OCI-LY1 (cell line): Measurements from ENCODE around the gene GIT2.

Source experiments
- H2AFZ ChIP-seq: fragments of 200-600 bp; sonication (generic), shearing (Covaris generic); 2 replicates; pipeline ENCODE4 v1.6.0; 2014; ENCODE audit warnings: antibody characterized with exemption, mild to moderate bottlenecking, low read length
- H3F3A ChIP-seq: fragments of 200-600 bp; sonication (generic), shearing (Covaris generic); 2 replicates; pipeline ENCODE4 v1.6.0; 2014; ENCODE audit warnings: mild to moderate bottlenecking, antibody characterized with exemption, low read length, moderate library complexity; ENCODE audit not compliant: insufficient read depth
- H3K27ac ChIP-seq: fragments of 200-600 bp; sonication (generic); 2 replicates; pipeline ENCODE4 v1.5.1; 2014; ENCODE audit warnings: low read length, mixed run types, mild to moderate bottlenecking, low read depth; ENCODE audit not compliant: poor library complexity, severe bottlenecking
- H3K27me3 ChIP-seq: fragments of 200-600 bp; sonication (generic); 2 replicates; pipeline ENCODE4 v1.6.0; 2014; ENCODE audit warnings: antibody characterized with exemption, mild to moderate bottlenecking, low read length, moderate library complexity; ENCODE audit not compliant: insufficient read depth
- H3K36me3 ChIP-seq: fragments of 200-600 bp; sonication (generic); 2 replicates; pipeline ENCODE4 v1.6.1; 2014; ENCODE audit warnings: mild to moderate bottlenecking, antibody characterized with exemption, low read length, moderate library complexity, mixed read lengths; ENCODE audit not compliant: insufficient read depth
- H3K4me1 ChIP-seq: fragments of 200-600 bp; sonication (generic); 2 replicates; pipeline ENCODE4 v1.5.1; 2014; ENCODE audit warnings: mild to moderate bottlenecking, low read length, moderate library complexity; ENCODE audit not compliant: insufficient read depth, severe bottlenecking
- H3K4me2 ChIP-seq: fragments of 200-600 bp; sonication (generic), shearing (Covaris generic); 2 replicates; pipeline ENCODE4 v1.6.1; 2014; ENCODE audit warnings: low read length
- H3K4me3 ChIP-seq: fragments of 200-600 bp; sonication (generic); 2 replicates; pipeline ENCODE4 v1.5.1; 2014; ENCODE audit warnings: low read length, low read depth, mild to moderate bottlenecking, mixed read lengths; ENCODE audit not compliant: poor library complexity, severe bottlenecking
- H3K79me2 ChIP-seq: fragments of 200-600 bp; shearing (Covaris generic); 2 replicates; pipeline ENCODE4 v1.6.1; 2016; ENCODE audit warnings: mixed run types, low read length, mixed read lengths; ENCODE audit not compliant: insufficient read depth
- H3K9ac ChIP-seq: fragments of 200-600 bp; sonication (generic), shearing (Covaris generic); 2 replicates; pipeline ENCODE4 v1.6.1; 2014; ENCODE audit warnings: mild to moderate bottlenecking, low read length, mixed read lengths
- H3K9me2 ChIP-seq: fragments of 200-600 bp; sonication (generic), shearing (Covaris generic); 2 replicates; pipeline ENCODE4 v1.6.1; 2014; ENCODE audit warnings: low read depth, mild to moderate bottlenecking, low read length, mixed read lengths
- H3K9me3 ChIP-seq: fragments of 200-600 bp; shearing (Covaris generic); 2 replicates; pipeline ENCODE4 v1.6.1; 2014; ENCODE audit warnings: low read length, mixed read lengths
- H4K20me1 ChIP-seq: fragments of 200-600 bp; sonication (generic), shearing (Covaris generic); 2 replicates; pipeline ENCODE4 v1.6.0; 2016; ENCODE audit warnings: mild to moderate bottlenecking, low read length; ENCODE audit not compliant: insufficient read depth
- EZH2 ChIP-seq: fragments of 200-600 bp; sonication (generic), shearing (Covaris generic); IDR thresholded peaks from 2 replicates; pipeline ENCODE4 v1.8.0; 2017; ENCODE audit warnings: borderline replicate concordance, mixed run types, mild to moderate bottlenecking, antibody characterized with exemption, low read length, moderate library complexity, mixed read lengths
- TF ChIP-seq, protein P1 (sequence below): fragments of 200-600 bp; sonication (generic), shearing (Covaris generic); IDR thresholded peaks from 2 replicates; pipeline ENCODE4 v1.5.1; 2017; ENCODE audit warnings: mild to moderate bottlenecking, antibody characterized with exemption, low read length, moderate library complexity, mixed read lengths

The GIT2 gene

DNA sequence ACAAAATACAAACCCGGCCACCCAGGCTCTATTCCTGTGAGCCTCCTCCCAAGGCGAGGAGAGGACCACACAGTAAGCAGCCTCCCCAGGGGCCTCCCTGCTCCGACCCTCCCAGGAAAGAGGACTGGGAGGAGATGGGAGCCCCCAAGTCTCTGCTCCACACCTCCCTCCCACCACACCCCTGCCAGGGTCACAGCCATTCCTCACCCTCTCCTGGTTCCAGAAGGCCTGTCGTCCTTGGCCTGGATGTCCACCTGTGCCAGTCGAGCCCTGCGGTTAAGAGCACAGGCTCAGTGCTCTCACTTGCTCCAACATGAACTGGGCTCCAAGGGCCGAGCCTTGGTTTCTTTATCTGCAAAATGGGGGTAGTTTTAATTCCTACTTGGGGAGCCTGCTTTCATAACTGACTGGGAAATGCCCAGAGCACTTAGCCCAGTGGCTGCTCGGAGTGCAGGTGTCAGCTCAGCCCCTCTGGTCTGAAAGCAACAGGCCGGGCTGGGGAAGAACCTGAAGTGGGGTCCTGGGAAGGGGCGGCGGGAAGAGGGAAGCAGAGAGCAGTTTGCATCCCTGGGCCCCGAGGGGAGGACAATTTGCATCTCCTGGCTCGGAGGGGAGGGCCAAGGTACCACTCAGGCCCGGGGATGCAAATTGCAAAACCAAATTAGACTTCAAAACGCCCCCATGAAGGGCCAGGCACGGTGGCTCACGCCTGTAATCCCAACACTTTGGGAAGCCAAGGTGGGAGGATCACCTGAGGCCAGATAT, 72.5 kb downstream of the GIT2 start:
- no peaks in the 10 kb centered on the region for H3K9me3 ChIP-seq
- no peak for TF ChIP-seq EZH2
- TF ChIP-seq, protein P1, sequence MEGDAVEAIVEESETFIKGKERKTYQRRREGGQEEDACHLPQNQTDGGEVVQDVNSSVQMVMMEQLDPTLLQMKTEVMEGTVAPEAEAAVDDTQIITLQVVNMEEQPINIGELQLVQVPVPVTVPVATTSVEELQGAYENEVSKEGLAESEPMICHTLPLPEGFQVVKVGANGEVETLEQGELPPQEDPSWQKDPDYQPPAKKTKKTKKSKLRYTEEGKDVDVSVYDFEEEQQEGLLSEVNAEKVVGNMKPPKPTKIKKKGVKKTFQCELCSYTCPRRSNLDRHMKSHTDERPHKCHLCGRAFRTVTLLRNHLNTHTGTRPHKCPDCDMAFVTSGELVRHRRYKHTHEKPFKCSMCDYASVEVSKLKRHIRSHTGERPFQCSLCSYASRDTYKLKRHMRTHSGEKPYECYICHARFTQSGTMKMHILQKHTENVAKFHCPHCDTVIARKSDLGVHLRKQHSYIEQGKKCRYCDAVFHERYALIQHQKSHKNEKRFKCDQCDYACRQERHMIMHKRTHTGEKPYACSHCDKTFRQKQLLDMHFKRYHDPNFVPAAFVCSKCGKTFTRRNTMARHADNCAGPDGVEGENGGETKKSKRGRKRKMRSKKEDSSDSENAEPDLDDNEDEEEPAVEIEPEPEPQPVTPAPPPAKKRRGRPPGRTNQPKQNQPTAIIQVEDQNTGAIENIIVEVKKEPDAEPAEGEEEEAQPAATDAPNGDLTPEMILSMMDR: no peak
- H2AFZ ChIP-seq: no peak overlapping the region
- H3K9ac ChIP-seq: no peak overlapping the region
- H3K79me2 ChIP-seq: no peaks in the 10 kb centered on the region
- H3K36me3 ChIP-seq: peaks cover 5% of the 10 kb centered on the region; the same call in 1 of the 2 replicates
- no peaks in the 10 kb centered on the region for H3K27me3 ChIP-seq
- H4K20me1 ChIP-seq: no peaks in the 10 kb centered on the region
- H3K4me1 ChIP-seq: peaks cover 5% of the 10 kb centered on the region
- no peak overlapping the region for H3K4me3 ChIP-seq
- H3F3A ChIP-seq: no peaks in the 10 kb centered on the region
- H3K9me2 ChIP-seq: no peaks in the 10 kb centered on the region
- no peak overlapping the region for H3K27ac ChIP-seq
- H3K4me2 ChIP-seq: no peak overlapping the region

DNA sequence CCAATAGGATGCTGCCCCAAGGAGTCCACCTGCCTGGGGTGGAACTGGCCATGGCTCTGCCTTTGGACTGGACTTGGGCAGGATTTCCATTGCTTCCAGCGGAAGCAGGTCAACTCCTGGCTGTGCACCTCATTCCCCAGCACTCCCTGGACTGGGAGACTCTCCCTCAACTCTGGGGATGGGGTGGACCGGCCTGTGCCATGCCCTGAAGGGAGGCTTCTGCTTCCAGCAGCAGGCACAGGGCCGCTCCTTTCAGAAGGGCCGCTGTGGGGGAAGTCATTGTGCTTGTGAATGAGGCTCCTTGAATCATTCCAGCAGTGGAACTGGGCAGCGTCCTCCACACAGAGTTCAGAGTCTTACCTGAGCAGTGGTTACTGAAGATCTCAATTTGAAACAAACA, 73.1 kb downstream of the GIT2 start:
- peaks cover 5% of the 10 kb centered on the region for H3K4me1 ChIP-seq
- H3F3A ChIP-seq: no peaks in the 10 kb centered on the region
- TF ChIP-seq EZH2: no peak
- TF ChIP-seq, protein P1: no peak
- H2AFZ ChIP-seq: no peak overlapping the region
- H3K9me2 ChIP-seq: no peaks in the 10 kb centered on the region
- H4K20me1 ChIP-seq: no peaks in the 10 kb centered on the region
- H3K79me2 ChIP-seq: no peaks in the 10 kb centered on the region
- no peaks in the 10 kb centered on the region for H3K9me3 ChIP-seq
- H3K27ac ChIP-seq: no peak overlapping the region
- peaks cover 6% of the 10 kb centered on the region for H3K36me3 ChIP-seq
- H3K4me3 ChIP-seq: no peak overlapping the region
- no peak overlapping the region for H3K9ac ChIP-seq
- H3K4me2 ChIP-seq: no peak overlapping the region
- H3K27me3 ChIP-seq: no peaks in the 10 kb centered on the region

DNA sequence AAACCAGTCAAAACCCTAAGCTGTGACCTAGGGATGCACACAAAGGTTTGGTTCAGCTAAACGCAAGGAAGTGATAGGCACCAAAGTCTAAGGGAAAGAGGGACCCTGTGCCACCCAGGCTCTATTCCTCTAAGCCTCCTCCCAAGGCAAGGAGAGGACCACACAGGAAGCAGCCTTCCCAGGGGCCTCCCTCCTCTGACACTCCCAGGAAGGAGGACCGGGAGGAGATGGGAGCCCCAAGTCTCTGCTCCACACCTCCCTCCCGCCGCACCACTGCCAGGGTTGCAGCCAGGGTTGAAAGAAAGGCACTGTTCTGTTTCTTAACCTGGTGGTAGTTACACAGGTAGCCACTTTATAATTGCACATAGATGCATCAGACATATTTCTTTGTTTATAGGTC, 74.2 kb downstream of the GIT2 start:
- H3K27me3 ChIP-seq: no peaks in the 10 kb centered on the region

More for the DNA sequence above, 74.2 kb downstream of the GIT2 start:
- Histone ChIP-seq H3K4me1 (peaks cover 5% of the 10 kb centered on the region), H4K20me1 (no peaks in the 10 kb centered on the region), H3K36me3 (peaks cover 4% of the 10 kb centered on the region), H3K9me3 (no peaks in the 10 kb centered on the region), H3K9ac (no peak overlapping the region), H3K79me2 (no peaks in the 10 kb centered on the region), H3K27ac (no peak overlapping the region), H3F3A (no peaks in the 10 kb centered on the region), H3K4me2 (no peak overlapping the region), H3K4me3 (no peak overlapping the region), H2AFZ (no peak overlapping the region), H3K9me2 (no peaks in the 10 kb centered on the region)
- TF ChIP-seq EZH2: no peak
- TF ChIP-seq, protein P1: no peak
